GM23338 (cell line): ENCODE results near the gene IMPA2. TPM values are rescaled to one million over a fixed set of nuclear protein-coding genes. Genes with fewer than 3 reads are reported as not detected.

ENCODE experiments used
- ATAC-seq: fragments of 200-7000 bp; cut with Tn5 transposase; 3 replicates; pipeline ENCODE4 v1.9.1; 2020
- DNase-seq: peaks from one replicate; pipeline ENCODE4 v3.0.0-alpha.2; 2015; ENCODE audit warnings: low spot score
- H2AFZ ChIP-seq: fragments of 200-600 bp; sonication (generic); 2 replicates; pipeline ENCODE4 v1.8.0; 2016; ENCODE audit warnings: antibody characterized with exemption, mild to moderate bottlenecking, moderate library complexity
- H3F3A ChIP-seq: fragments of 200-600 bp; sonication (generic); replicated peaks from 2 replicates; pipeline ENCODE4 v1.8.0; 2017; ENCODE audit warnings: antibody characterized with exemption, mixed run types, low read depth
- H3K27ac ChIP-seq: fragments of 200-600 bp; sonication (generic); 2 replicates; pipeline ENCODE4 v1.6.1; 2016; ENCODE audit warnings: low read depth
- H3K27me3 ChIP-seq: fragments of 200-600 bp; sonication (generic); 2 replicates; pipeline ENCODE4 v1.8.0; 2016; ENCODE audit warnings: mild to moderate bottlenecking, mixed run types, moderate library complexity; ENCODE audit not compliant: insufficient read depth
- H3K36me3 ChIP-seq: fragments of 200-600 bp; sonication (generic); 2 replicates; pipeline ENCODE4 v1.8.0; 2016; ENCODE audit warnings: mild to moderate bottlenecking; ENCODE audit not compliant: insufficient read depth
- H3K4me1 ChIP-seq: fragments of 200-600 bp; sonication (generic); 2 replicates; pipeline ENCODE4 v1.8.0; 2016; ENCODE audit warnings: mild to moderate bottlenecking, moderate library complexity; ENCODE audit not compliant: insufficient read depth
- H3K4me2 ChIP-seq: fragments of 200-600 bp; sonication (generic); 2 replicates; pipeline ENCODE4 v1.7.1; 2017; ENCODE audit warnings: mixed run types
- H3K4me3 ChIP-seq: fragments of 200-600 bp; sonication (generic); 2 replicates; pipeline ENCODE4 v1.6.1; 2016; ENCODE audit warnings: mixed run types
- H3K79me2 ChIP-seq: fragments of 200-600 bp; sonication (generic); replicated peaks from 2 replicates; pipeline ENCODE4 v1.8.0; 2017; ENCODE audit warnings: mild to moderate bottlenecking; ENCODE audit not compliant: insufficient read depth
- H3K9me2 ChIP-seq: fragments of 200-600 bp; sonication (generic); 2 replicates; pipeline ENCODE4 v1.8.0; 2017; ENCODE audit not compliant: insufficient read depth
- H4K20me1 ChIP-seq: fragments of 200-600 bp; sonication (generic); replicated peaks from 2 replicates; pipeline ENCODE4 v1.8.0; 2017; ENCODE audit warnings: mild to moderate bottlenecking; ENCODE audit not compliant: insufficient read depth
- H3K27ac Mint-ChIP-seq: 2 replicates; pipeline ENCODE4 v1.8.0; 2020; ENCODE audit warnings: inconsistent platforms, mild to moderate bottlenecking, moderate library complexity, mixed read lengths
- H3K27me3 Mint-ChIP-seq: 3 replicates; pipeline ENCODE4 v1.8.0; 2022; ENCODE audit warnings: low read depth, mild to moderate bottlenecking, moderate library complexity, mixed read lengths, inconsistent platforms; ENCODE audit not compliant: insufficient read depth, poor library complexity
- H3K36me3 Mint-ChIP-seq: 3 replicates; pipeline ENCODE4 v1.8.0; 2021; ENCODE audit warnings: low read depth, mild to moderate bottlenecking, inconsistent platforms, moderate library complexity, mixed read lengths
- H3K4me1 Mint-ChIP-seq: 3 replicates; pipeline ENCODE4 v1.8.0; 2020; ENCODE audit warnings: mild to moderate bottlenecking, inconsistent platforms, mixed read lengths
- H3K4me3 Mint-ChIP-seq: 3 replicates; pipeline ENCODE4 v1.8.0; 2021; ENCODE audit warnings: moderate library complexity, mild to moderate bottlenecking, inconsistent platforms, mixed read lengths
- H3K9me3 Mint-ChIP-seq: 3 replicates; pipeline ENCODE4 v1.8.0; 2020; ENCODE audit warnings: moderate library complexity, mild to moderate bottlenecking, inconsistent platforms, mixed read lengths
- CREB1 ChIP-seq: fragments of 250-450 bp; sonication (Bioruptor Pico); IDR thresholded peaks from 2 replicates; pipeline ENCODE4 v1.5.0; 2020; ENCODE audit warnings: low read depth, mild to moderate bottlenecking, moderate library complexity
- EZH2 ChIP-seq: fragments of 200-600 bp; sonication (generic); IDR thresholded peaks from one replicate; pipeline ENCODE4 v1.8.0; 2017; ENCODE audit warnings: antibody characterized with exemption, mild to moderate bottlenecking, low read depth; ENCODE audit not compliant: unreplicated experiment
- EZH2phosphoT487 ChIP-seq: fragments of 200-600 bp; sonication (generic); IDR thresholded peaks from one replicate; pipeline ENCODE4 v1.8.1; 2018; ENCODE audit warnings: antibody characterized with exemption; ENCODE audit not compliant: unreplicated experiment
- JUNB ChIP-seq: IDR thresholded peaks from one replicate; pipeline ENCODE4 v1.6.1; 2016; ENCODE audit warnings: antibody characterized with exemption; ENCODE audit not compliant: unreplicated experiment
- NANOG ChIP-seq: IDR thresholded peaks from 2 replicates; pipeline ENCODE4 v1.6.1; 2016; ENCODE audit warnings: antibody characterized with exemption, borderline replicate concordance
- POLR2AphosphoS5 ChIP-seq: IDR thresholded peaks from 2 replicates; pipeline ENCODE4 v1.6.1; 2016; ENCODE audit warnings: antibody characterized with exemption, low read depth
- STAT1 ChIP-seq: IDR thresholded peaks from one replicate; pipeline ENCODE4 v1.6.1; 2016; ENCODE audit warnings: antibody characterized with exemption; ENCODE audit not compliant: unreplicated experiment
- ZNF114 ChIP-seq: fragments of 250-450 bp; sonication (Bioruptor Pico); IDR thresholded peaks from 2 replicates; pipeline ENCODE4 v1.5.0; 2020; ENCODE audit warnings: mild to moderate bottlenecking, moderate library complexity
- ZNF331 ChIP-seq: fragments of 250-450 bp; sonication (Bioruptor Pico); IDR thresholded peaks from 2 replicates; pipeline ENCODE4 v1.5.0; 2020; ENCODE audit warnings: low read depth, mild to moderate bottlenecking, moderate library complexity
- polyA plus RNA-seq: library from polyadenylated mRNA; unstranded; fragments of >200 nt; fragmentation: Nextera tagmentation; extraction: Ambion mirVana; gene quantifications from 2 replicates; pipeline ENCODE4 v1.2.1, GENCODE V29; 2016
- total RNA-seq: library from RNA; depleted of rRNA; stranded (reverse); fragments of >200 nt; shearing (Covaris generic); gene quantifications from 2 replicates; pipeline ENCODE4 v1.2.3, GENCODE V29; 2014
- TF ChIP-seq, protein P1 (sequence below): IDR thresholded peaks from 2 replicates; pipeline ENCODE4 v1.6.1; 2016; ENCODE audit warnings: antibody characterized with exemption
- TF ChIP-seq, protein P2 (sequence below), 2 experiments: fragments of 200-600 bp in 1 of 2; sonication (generic) in 1 of 2; conservative IDR thresholded peaks; 2 replicates each; pipeline versions ENCODE4 v1.5.1 to v1.6.1; 2016 to 2017; ENCODE audit warnings: antibody characterized with exemption in 2 of 2, low read depth in 2 of 2, mild to moderate bottlenecking in 2 of 2, moderate library complexity in 1 of 2
- TF ChIP-seq, protein P3 (sequence below): IDR thresholded peaks from one replicate; pipeline ENCODE4 v1.6.1; 2018; ENCODE audit warnings: antibody characterized with exemption; ENCODE audit not compliant: unreplicated experiment
- TF ChIP-seq, protein P4 (sequence below): fragments of 250-450 bp; sonication (Bioruptor Pico); IDR thresholded peaks from 2 replicates; pipeline ENCODE4 v1.5.0; 2020; ENCODE audit warnings: mild to moderate bottlenecking, moderate library complexity

The IMPA2 gene
- total and polyA plus RNA-seq, 2 experiments from 2014 or later: 50.4 to 122 TPM

DNA sequence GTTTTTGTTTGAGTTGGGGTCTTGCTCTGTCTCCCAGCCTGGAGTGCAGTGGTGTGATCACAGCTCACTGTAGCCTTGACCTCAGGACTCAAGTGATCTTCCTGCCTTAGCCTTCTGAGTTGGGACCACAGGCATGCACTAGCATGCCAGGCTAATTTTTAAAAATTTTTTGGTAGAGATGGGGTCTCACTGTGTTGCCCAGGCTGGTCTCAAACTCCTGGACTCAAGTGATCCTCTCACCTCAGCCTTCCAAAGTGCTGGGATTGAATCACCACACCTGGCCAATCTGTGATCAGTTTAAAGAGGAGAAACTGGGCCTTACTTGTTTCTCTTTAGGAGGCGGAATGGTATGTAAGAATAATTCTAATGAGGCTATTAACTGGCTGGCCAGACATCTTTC, 49.9 kb downstream of the IMPA2 start:
- Histone ChIP-seq H3K4me1 (0 out of 2 replicates have a peak, but pooled peaks cover 4% of the 10 kb centered on the region), H3K27ac (no peak overlapping the region), H3K9me2 (no peaks in the 10 kb centered on the region), H3K4me3 (no peak overlapping the region), H2AFZ (no peak overlapping the region), H3K36me3 (peaks cover 22% of the 10 kb centered on the region), H3K4me2 (no peak overlapping the region), H3K27me3 (no peaks in the 10 kb centered on the region), H4K20me1 (no peaks in the 10 kb centered on the region), H3F3A (no peaks in the 10 kb centered on the region), H3K79me2 (no peaks in the 10 kb centered on the region)
- no peak for DNase-seq
- H3K4me3 Mint-ChIP-seq: no peak overlapping the region
- peaks cover 18% of the 10 kb centered on the region for H3K4me1 Mint-ChIP-seq
- peaks cover 9% of the 10 kb centered on the region for H3K27me3 Mint-ChIP-seq
- peaks cover 51% of the 10 kb centered on the region for H3K36me3 Mint-ChIP-seq
- no peaks in the 10 kb centered on the region for H3K9me3 Mint-ChIP-seq
- TF ChIP-seq, protein P1, sequence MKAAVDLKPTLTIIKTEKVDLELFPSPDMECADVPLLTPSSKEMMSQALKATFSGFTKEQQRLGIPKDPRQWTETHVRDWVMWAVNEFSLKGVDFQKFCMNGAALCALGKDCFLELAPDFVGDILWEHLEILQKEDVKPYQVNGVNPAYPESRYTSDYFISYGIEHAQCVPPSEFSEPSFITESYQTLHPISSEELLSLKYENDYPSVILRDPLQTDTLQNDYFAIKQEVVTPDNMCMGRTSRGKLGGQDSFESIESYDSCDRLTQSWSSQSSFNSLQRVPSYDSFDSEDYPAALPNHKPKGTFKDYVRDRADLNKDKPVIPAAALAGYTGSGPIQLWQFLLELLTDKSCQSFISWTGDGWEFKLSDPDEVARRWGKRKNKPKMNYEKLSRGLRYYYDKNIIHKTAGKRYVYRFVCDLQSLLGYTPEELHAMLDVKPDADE: no peak
- TF ChIP-seq NANOG (no peak), ZNF331 (CRISPR knock-in tag) (no peak), EZH2 (no peak), ZNF114 (CRISPR knock-in tag) (no peak), JUNB (no peak), STAT1 (no peak), EZH2phosphoT487 (no peak), POLR2AphosphoS5 (no peak), CREB1 (CRISPR knock-in tag) (no peak)
- TF ChIP-seq, protein P2, sequence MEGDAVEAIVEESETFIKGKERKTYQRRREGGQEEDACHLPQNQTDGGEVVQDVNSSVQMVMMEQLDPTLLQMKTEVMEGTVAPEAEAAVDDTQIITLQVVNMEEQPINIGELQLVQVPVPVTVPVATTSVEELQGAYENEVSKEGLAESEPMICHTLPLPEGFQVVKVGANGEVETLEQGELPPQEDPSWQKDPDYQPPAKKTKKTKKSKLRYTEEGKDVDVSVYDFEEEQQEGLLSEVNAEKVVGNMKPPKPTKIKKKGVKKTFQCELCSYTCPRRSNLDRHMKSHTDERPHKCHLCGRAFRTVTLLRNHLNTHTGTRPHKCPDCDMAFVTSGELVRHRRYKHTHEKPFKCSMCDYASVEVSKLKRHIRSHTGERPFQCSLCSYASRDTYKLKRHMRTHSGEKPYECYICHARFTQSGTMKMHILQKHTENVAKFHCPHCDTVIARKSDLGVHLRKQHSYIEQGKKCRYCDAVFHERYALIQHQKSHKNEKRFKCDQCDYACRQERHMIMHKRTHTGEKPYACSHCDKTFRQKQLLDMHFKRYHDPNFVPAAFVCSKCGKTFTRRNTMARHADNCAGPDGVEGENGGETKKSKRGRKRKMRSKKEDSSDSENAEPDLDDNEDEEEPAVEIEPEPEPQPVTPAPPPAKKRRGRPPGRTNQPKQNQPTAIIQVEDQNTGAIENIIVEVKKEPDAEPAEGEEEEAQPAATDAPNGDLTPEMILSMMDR (conservative IDR thresholded peaks at IDR 0.05; ENCODE audit: low read depth in 2 of 2): no peak
- TF ChIP-seq, protein P3, sequence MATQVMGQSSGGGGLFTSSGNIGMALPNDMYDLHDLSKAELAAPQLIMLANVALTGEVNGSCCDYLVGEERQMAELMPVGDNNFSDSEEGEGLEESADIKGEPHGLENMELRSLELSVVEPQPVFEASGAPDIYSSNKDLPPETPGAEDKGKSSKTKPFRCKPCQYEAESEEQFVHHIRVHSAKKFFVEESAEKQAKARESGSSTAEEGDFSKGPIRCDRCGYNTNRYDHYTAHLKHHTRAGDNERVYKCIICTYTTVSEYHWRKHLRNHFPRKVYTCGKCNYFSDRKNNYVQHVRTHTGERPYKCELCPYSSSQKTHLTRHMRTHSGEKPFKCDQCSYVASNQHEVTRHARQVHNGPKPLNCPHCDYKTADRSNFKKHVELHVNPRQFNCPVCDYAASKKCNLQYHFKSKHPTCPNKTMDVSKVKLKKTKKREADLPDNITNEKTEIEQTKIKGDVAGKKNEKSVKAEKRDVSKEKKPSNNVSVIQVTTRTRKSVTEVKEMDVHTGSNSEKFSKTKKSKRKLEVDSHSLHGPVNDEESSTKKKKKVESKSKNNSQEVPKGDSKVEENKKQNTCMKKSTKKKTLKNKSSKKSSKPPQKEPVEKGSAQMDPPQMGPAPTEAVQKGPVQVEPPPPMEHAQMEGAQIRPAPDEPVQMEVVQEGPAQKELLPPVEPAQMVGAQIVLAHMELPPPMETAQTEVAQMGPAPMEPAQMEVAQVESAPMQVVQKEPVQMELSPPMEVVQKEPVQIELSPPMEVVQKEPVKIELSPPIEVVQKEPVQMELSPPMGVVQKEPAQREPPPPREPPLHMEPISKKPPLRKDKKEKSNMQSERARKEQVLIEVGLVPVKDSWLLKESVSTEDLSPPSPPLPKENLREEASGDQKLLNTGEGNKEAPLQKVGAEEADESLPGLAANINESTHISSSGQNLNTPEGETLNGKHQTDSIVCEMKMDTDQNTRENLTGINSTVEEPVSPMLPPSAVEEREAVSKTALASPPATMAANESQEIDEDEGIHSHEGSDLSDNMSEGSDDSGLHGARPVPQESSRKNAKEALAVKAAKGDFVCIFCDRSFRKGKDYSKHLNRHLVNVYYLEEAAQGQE: no peak
- TF ChIP-seq, protein P4, sequence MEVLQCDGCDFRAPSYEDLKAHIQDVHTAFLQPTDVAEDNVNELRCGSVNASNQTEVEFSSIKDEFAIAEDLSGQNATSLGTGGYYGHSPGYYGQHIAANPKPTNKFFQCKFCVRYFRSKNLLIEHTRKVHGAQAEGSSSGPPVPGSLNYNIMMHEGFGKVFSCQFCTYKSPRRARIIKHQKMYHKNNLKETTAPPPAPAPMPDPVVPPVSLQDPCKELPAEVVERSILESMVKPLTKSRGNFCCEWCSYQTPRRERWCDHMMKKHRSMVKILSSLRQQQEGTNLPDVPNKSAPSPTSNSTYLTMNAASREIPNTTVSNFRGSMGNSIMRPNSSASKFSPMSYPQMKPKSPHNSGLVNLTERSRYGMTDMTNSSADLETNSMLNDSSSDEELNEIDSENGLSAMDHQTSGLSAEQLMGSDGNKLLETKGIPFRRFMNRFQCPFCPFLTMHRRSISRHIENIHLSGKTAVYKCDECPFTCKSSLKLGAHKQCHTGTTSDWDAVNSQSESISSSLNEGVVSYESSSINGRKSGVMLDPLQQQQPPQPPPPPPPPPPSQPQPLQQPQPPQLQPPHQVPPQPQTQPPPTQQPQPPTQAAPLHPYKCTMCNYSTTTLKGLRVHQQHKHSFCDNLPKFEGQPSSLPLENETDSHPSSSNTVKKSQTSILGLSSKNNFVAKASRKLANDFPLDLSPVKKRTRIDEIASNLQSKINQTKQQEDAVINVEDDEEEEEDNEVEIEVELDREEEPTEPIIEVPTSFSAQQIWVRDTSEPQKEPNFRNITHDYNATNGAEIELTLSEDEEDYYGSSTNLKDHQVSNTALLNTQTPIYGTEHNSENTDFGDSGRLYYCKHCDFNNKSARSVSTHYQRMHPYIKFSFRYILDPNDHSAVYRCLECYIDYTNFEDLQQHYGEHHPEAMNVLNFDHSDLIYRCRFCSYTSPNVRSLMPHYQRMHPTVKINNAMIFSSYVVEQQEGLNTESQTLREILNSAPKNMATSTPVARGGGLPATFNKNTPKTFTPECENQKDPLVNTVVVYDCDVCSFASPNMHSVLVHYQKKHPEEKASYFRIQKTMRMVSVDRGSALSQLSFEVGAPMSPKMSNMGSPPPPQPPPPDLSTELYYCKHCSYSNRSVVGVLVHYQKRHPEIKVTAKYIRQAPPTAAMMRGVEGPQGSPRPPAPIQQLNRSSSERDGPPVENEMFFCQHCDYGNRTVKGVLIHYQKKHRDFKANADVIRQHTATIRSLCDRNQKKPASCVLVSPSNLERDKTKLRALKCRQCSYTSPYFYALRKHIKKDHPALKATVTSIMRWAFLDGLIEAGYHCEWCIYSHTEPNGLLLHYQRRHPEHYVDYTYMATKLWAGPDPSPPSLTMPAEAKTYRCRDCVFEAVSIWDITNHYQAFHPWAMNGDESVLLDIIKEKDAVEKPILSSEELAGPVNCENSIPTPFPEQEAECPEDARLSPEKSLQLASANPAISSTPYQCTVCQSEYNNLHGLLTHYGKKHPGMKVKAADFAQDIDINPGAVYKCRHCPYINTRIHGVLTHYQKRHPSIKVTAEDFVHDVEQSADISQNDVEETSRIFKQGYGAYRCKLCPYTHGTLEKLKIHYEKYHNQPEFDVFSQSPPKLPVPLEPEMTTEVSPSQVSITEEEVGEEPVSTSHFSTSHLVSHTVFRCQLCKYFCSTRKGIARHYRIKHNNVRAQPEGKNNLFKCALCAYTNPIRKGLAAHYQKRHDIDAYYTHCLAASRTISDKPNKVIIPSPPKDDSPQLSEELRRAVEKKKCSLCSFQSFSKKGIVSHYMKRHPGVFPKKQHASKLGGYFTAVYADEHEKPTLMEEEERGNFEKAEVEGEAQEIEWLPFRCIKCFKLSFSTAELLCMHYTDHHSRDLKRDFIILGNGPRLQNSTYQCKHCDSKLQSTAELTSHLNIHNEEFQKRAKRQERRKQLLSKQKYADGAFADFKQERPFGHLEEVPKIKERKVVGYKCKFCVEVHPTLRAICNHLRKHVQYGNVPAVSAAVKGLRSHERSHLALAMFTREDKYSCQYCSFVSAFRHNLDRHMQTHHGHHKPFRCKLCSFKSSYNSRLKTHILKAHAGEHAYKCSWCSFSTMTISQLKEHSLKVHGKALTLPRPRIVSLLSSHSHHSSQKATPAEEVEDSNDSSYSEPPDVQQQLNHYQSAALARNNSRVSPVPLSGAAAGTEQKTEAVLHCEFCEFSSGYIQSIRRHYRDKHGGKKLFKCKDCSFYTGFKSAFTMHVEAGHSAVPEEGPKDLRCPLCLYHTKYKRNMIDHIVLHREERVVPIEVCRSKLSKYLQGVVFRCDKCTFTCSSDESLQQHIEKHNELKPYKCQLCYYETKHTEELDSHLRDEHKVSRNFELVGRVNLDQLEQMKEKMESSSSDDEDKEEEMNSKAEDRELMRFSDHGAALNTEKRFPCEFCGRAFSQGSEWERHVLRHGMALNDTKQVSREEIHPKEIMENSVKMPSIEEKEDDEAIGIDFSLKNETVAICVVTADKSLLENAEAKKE: no peak
- H3K27ac Mint-ChIP-seq: no peak overlapping the region
- ATAC-seq: no peak
